CD14-positive monocyte (primary cell): ENCODE results near the gene GRID2IP. TPM values are rescaled to one million over a fixed set of nuclear protein-coding genes. Genes with fewer than 3 reads are reported as not detected.

Source experiments
- DNase-seq, 3 donors: peaks; one replicate each; pipeline ENCODE4 v3.0.0-alpha.2; 2011 to 2022
- H2AFZ ChIP-seq: 2 replicates; pipeline ENCODE4 v1.6.0; 2012; ENCODE audit warnings: mild to moderate bottlenecking, low read depth, low read length, inconsistent platforms; ENCODE audit not compliant: insufficient read depth, poor library complexity, severe bottlenecking
- H3K27ac ChIP-seq, 2 donors: 1 replicate in 1 of 2; 2 replicates in 1 of 2; pipeline ENCODE4 v1.5.1; 2012 to 2013; ENCODE audit warnings: low read length in 2 of 2, control low read depth in 1 of 2, inconsistent platforms in 1 of 2, low read depth in 1 of 2, mild to moderate bottlenecking in 1 of 2
- H3K27me3 ChIP-seq, 2 donors: one replicate each; pipeline versions ENCODE4 v1.6.0 to v1.6.1; 2011 to 2013; ENCODE audit warnings: low read length in 2 of 2; ENCODE audit not compliant: control insufficient read depth in 2 of 2, insufficient read depth in 2 of 2
- H3K36me3 ChIP-seq, 2 donors: replicated peaks in 1 of 2; 1 replicate in 1 of 2; 2 replicates in 1 of 2; pipeline versions ENCODE4 v1.5.1 to v1.6.1; 2012 to 2013; ENCODE audit warnings: low read length in 2 of 2, control low read depth in 1 of 2, inconsistent platforms in 1 of 2, mild to moderate bottlenecking in 1 of 2; ENCODE audit not compliant: insufficient read depth in 2 of 2, control insufficient read depth in 1 of 2
- H3K4me1 ChIP-seq, 2 donors: 1 replicate in 1 of 2; 2 replicates in 1 of 2; pipeline versions ENCODE4 v1.5.1 to v1.6.1; 2012 to 2013; ENCODE audit warnings: low read length in 2 of 2, control low read depth in 1 of 2, inconsistent platforms in 1 of 2, mild to moderate bottlenecking in 1 of 2, moderate library complexity in 1 of 2; ENCODE audit not compliant: insufficient read depth in 2 of 2, control insufficient read depth in 1 of 2
- H3K4me2 ChIP-seq: replicated peaks from 2 replicates; pipeline ENCODE3; 2012; ENCODE audit warnings: low read length, moderate library complexity, mild to moderate bottlenecking; ENCODE audit not compliant: poor library complexity, severe bottlenecking; ENCODE audit errors: extremely low read depth
- H3K4me3 ChIP-seq, 3 experiments: fragments of 200-600 bp in 1 of 3; sonication (generic) in 1 of 3; replicated peaks in 1 of 3; 1 replicate in 2 of 3; 2 replicates in 1 of 3; pipeline ENCODE4 v1.5.1; 2011 to 2013; ENCODE audit warnings: low read length in 3 of 3, mild to moderate bottlenecking in 3 of 3, control low read depth in 2 of 3, low read depth in 2 of 3, inconsistent platforms in 1 of 3, moderate library complexity in 1 of 3
- H3K79me2 ChIP-seq: 2 replicates; pipeline ENCODE4 v1.6.0; 2012; ENCODE audit warnings: mild to moderate bottlenecking, control low read depth, inconsistent platforms, low read length, moderate library complexity; ENCODE audit not compliant: insufficient read depth
- H3K9ac ChIP-seq: 2 replicates; pipeline ENCODE4 v1.6.0; 2017; ENCODE audit warnings: low read length, mild to moderate bottlenecking; ENCODE audit not compliant: insufficient read depth, poor library complexity, severe bottlenecking
- H3K9me3 ChIP-seq, 2 donors: replicated peaks in 1 of 2; 1 replicate in 1 of 2; 2 replicates in 1 of 2; pipeline versions ENCODE4 v1.5.1 to v1.6.1; 2012 to 2013; ENCODE audit warnings: low read length in 2 of 2, control low read depth in 1 of 2; ENCODE audit not compliant: control insufficient read depth in 1 of 2, insufficient read depth in 1 of 2
- H4K20me1 ChIP-seq: 2 replicates; pipeline ENCODE4 v1.6.0; 2012; ENCODE audit warnings: mild to moderate bottlenecking, low read length, control low read depth, moderate library complexity; ENCODE audit not compliant: insufficient read depth
- H3K27ac Mint-ChIP-seq, 7 donors: one replicate each; pipeline ENCODE4 v1.8.0; 2020; ENCODE audit warnings: mild to moderate bottlenecking in 7 of 7, mixed read lengths in 7 of 7, moderate library complexity in 6 of 7, inconsistent platforms in 2 of 7
- H3K27me3 Mint-ChIP-seq, 3 donors: one replicate each; pipeline ENCODE4 v1.8.0; 2021 to 2022; ENCODE audit warnings: low read depth in 3 of 3, mild to moderate bottlenecking in 3 of 3, mixed read lengths in 3 of 3, moderate library complexity in 3 of 3, inconsistent platforms in 1 of 3
- H3K36me3 Mint-ChIP-seq, 2 donors: one replicate each; pipeline ENCODE4 v1.8.0; 2020; ENCODE audit warnings: mixed read lengths in 2 of 2, inconsistent platforms in 1 of 2, mild to moderate bottlenecking in 1 of 2
- H3K4me1 Mint-ChIP-seq: one replicate; pipeline ENCODE4 v1.8.0; 2020; ENCODE audit warnings: mild to moderate bottlenecking, mixed read lengths
- H3K4me3 Mint-ChIP-seq, 2 donors: one replicate each; pipeline ENCODE4 v1.8.0; 2020; ENCODE audit warnings: mild to moderate bottlenecking in 2 of 2, mixed read lengths in 2 of 2, moderate library complexity in 1 of 2
- H3K9me3 Mint-ChIP-seq, 7 donors: one replicate each; pipeline ENCODE4 v1.8.0; 2020 to 2022; ENCODE audit warnings: mixed read lengths in 7 of 7, mild to moderate bottlenecking in 6 of 7, moderate library complexity in 6 of 7, inconsistent platforms in 2 of 7
- CTCF ChIP-seq: fragments of 200-600 bp; IDR thresholded peaks from one replicate; pipeline ENCODE4 v1.8.0; 2022; ENCODE audit warnings: antibody characterized with exemption, mild to moderate bottlenecking
- WGBS: methylation state at CpG from one replicate; pipeline ENCODE4 v1.1.5; 2013; ENCODE audit warnings: missing lambda C conversion rate; ENCODE audit not compliant: insufficient coverage; 5-methylcytosine and 5-hydroxymethylcytosine counted together
- intact Hi-C, 2 donors: fragments of 100-400 bp; cut with micrococcal nuclease; formaldehyde crosslinking; loops; one replicate each; pipeline versions ENCODE4 v1.15.0 to v1.15.1; 2023
- polyA plus RNA-seq, 3 donors: library from polyadenylated mRNA; depleted of rRNA in 1 of 3; unstranded in 2 of 3; stranded (reverse) in 1 of 3; fragments of 300-500 nt in 2 of 3; fragments of >200 nt in 1 of 3; fragmentation: Illumina TruSeq in 2 of 3; gene quantifications; 1 replicate in 2 of 3; 2 replicates in 1 of 3; pipeline ENCODE4 v1.2.3, GENCODE V29; 2012 to 2021

GRID2IP gene
- polyA plus RNA-seq, 3 donors = not detected

DNA sequence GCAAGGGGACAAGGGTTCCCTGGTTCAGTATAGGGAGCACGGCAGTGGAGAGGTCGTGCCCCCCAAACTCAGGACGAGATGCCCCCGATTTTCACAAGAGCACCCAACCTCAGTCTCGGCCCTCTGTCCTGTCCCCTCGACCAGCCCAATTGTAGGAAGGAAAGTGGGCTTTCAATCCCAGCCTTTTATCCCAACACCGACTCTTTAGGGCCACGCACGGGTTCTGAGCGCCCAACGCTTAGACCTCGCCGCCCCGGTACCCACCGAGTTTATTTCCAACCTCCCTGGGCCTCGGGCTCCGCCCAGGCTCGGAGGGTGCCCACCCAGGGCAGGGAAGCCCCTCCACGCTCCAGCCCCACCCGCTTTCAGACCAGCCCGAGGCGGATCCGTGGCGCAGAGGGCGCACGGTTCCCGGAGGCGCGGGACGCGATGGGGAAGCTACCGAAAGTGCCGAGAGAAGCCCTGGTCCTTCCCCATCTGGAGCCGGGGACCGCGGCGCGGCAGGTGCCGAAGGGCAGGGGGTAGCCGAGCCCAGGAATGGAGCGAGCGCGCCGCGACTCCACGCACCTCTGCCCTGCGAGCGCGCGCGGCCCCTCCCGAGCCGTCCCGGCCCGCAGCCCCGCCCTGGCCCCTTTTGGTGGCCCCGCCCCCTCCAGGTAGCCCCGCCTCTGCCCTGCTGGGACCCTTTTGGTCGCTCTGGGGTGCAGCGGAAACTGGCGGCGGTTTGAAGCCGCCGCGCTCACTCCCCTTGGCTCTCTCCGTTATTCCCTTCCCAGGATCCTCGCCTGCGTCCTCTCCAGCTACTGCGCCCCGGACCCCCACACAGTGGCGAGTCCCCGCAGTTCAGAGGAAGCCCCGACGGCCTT lies 20.4 kb downstream of the GRID2IP start:
- intact Hi-C loops = no loop called here
- Histone ChIP-seq H3K79me2 (no peaks in the 10 kb centered on the region), H3K27ac (no peak overlapping the region), H4K20me1 (no peaks in the 10 kb centered on the region), H3K9me3 (no peaks in the 10 kb centered on the region), H2AFZ (peak overlapping the region; percentile 61), H3K36me3 (no peaks in the 10 kb centered on the region), H3K27me3 (peaks cover 5 to 52% of the 10 kb centered on the region in 2 donors), H3K4me1 (peaks cover 12 to 21% of the 10 kb centered on the region in 2 donors), H3K9ac (no peak overlapping the region), H3K4me3 (peak overlapping the region in 2 of 3 experiments; percentile 12 to 69), H3K4me2 (peak overlapping the region; percentile 71)
- TF ChIP-seq CTCF = no peak
- H3K27me3 Mint-ChIP-seq = peaks cover 63 to 84% (median 69%) of the 10 kb centered on the region in 3 donors
- no peaks in the 10 kb centered on the region for H3K36me3 Mint-ChIP-seq
- DNase-seq = no peak
- peaks cover 0 to 6% (median 0%) of the 10 kb centered on the region in 7 donors for H3K9me3 Mint-ChIP-seq
- H3K4me1 Mint-ChIP-seq = peaks cover 24% of the 10 kb centered on the region
- no peak overlapping the region for H3K27ac Mint-ChIP-seq
- peak overlapping the region; percentile 61 to 83 for H3K4me3 Mint-ChIP-seq
- under 1% methylated on average over 69 of the region's 74 CpGs for WGBS

- H3K4me3 ChIP-seq = no peak overlapping the region
- H3K4me1 ChIP-seq = peaks cover 12 to 21% of the 10 kb centered on the region in 2 donors
- TF ChIP-seq CTCF = no peak
- Mint-ChIP-seq H3K27me3 (peaks cover 56 to 76% (median 68%) of the 10 kb centered on the region in 3 donors), H3K9me3 (peaks cover 0 to 9% (median 0%) of the 10 kb centered on the region in 7 donors), H3K4me3 (peak overlapping the region in 1 of 2 donors; percentile 83), H3K36me3 (no peaks in the 10 kb centered on the region), H3K27ac (no peak overlapping the region), H3K4me1 (peaks cover 24% of the 10 kb centered on the region)
- H3K9me3 ChIP-seq = no peaks in the 10 kb centered on the region
- 96% methylated on average over 5 of the region's 6 CpGs for WGBS
- DNase-seq = no peak
- H3K4me2 ChIP-seq = no peak overlapping the region
- no peaks in the 10 kb centered on the region for H3K79me2 ChIP-seq
- no peaks in the 10 kb centered on the region for H3K36me3 ChIP-seq
- no peak overlapping the region for H3K27ac ChIP-seq
- intact Hi-C loops = no loop called here
- no peaks in the 10 kb centered on the region for H4K20me1 ChIP-seq
- peaks cover 5 to 54% of the 10 kb centered on the region in 2 donors for H3K27me3 ChIP-seq
- H3K9ac ChIP-seq = no peak overlapping the region
- no peak overlapping the region for H2AFZ ChIP-seq
These were observed 21.6 kb downstream of the GRID2IP start for GRCh38 chr7:6529643-6530042.
